Activated CD4-positive, alpha-beta T cell treated with anti-CD3 and anti-CD28 coated beads, Interleukin-2, amount 50 U/mL, for 48 hours (primary cell): ENCODE data around the gene ACVR1.
"Not testable (repeated sequence)": the region's sequence is repeated elsewhere in the genome, so short reads cannot be mapped to it uniquely, and the experiment has no call there.

Experiments used
- DNase-seq, 2 experiments: peaks; one replicate each; pipeline ENCODE4 v3.0.0-alpha.2; 2020

ACVR1 gene

DNA sequence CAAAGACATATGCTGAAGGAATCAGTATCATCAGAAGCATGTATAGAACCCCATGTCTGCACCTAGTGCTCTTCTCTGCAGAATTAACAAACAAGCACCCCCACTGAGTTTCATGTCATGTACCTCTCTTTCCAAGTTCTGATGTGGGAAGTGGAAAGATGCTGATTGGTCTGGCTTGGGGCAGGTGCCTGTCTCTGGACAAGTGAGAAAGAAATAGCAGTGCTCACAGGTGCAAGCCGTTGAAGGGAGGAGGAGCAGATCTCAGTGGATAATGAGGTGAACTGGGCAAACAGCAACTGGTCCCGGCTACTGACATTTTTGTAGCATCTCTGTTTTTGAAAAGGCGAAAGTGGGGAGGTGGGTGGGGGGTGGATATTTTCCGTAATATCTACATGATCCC is 17.5 kb upstream of the ACVR1 start:
- no peak for DNase-seq

DNA sequence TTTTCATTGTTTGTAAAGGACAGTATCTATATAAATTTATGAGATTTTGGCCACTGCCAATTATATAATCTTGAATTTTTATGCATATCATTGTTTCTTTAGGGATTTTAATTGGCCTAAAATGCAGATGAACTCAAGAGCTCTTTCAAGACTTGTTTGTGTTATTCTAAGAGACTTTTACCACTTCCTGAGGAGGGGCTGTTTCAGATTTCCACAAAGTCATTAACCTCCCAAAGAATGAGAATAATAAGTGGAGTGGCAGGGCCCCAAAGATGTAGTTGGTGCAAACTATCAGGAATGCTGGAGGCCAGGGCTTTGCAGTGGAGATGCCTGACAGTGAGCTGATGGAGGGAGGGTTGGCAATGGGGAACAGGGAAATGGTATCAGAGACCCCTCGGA is 15.5 kb upstream of the ACVR1 start:
- DNase-seq, result no peak

DNA sequence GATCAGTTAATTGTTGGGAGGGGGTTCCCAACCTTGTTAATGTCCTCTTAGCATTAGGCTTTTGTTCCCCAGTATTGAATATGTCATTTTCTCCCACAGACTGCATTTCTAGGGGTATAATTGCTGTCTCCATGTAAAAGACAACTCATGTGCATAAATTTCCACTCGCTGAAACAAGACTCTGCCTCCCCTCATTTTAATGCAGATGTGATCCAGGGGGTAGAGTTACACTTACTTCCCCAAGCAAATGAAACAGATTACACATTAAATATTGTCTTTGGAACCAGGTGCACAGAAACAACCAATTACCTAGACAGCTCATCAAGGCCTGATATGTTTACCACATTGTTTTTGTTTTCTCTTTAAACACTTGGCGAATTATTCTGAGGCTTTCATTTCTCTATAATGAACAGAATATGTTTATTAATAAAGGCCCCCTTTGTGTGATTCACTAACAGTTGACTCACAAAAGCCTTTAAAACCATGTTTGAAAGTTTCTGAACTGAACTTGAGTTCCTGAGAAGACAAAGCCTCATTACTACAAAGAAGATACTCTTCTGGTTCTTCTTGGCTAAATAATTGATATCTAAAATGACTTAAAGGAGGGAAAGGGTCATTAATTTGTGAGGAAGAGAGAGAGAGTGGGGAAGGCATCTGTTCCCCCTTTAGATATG is 15.0 kb upstream of the ACVR1 start:
- no peak for DNase-seq

DNA sequence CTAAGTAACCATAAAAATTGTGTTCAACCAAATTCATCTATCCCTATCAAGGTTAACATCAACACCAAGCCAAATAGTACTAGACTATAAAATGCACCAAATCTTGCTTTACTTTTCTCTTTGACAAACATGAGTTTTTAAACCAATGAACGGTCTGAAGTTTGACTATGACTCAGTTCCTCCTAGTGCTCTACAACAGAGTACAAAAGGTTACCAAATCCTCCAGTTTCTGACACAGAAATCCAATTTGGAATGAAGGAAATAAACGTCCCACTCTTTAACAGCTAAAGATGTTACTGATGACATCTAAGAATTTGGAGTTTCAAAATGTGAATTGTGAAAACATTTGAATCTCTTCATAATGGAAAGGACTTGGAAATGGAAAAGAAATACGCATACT is 11.8 kb upstream of the ACVR1 start:
- DNase-seq, result no peak

DNA sequence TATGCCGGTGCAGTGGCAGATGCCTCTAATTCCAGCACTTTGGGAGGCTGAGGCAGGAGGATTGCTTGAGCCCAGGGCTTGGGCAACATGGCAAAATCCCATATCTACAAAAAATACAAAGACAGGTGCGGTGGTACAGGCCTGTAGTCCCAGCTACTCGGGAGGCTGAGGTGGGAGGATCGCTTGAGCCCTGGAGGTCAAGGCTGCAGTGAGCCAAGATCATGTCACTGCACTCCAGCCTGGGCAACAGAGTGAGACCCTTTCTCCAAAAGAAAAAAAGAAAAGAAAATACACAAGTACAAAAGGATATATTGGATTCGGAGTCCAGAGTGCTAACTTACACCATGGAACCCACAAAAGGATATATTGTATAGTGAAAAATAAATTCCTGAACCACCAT is 8.4 kb upstream of the ACVR1 start:
- not testable (repeated sequence) for DNase-seq

DNA sequence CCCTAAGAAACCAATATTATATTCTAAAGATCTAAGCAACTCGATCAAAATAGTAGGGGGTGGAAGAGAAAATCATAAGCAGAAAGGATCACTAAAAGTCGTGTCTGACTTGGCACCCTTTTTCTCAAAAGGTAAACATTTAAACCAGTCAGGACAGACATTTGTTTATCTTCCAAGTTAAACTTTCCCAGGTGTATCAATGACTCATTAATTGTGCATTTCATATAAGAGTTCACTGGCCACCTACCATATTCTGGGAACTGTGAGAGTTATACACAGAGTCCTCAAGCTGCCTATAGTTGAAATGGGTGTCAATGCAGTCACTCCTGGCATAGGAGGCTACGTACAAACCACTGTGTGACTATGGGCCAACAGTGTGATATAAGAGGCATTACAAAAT is 4.8 kb upstream of the ACVR1 start:
- no peak for DNase-seq

DNA sequence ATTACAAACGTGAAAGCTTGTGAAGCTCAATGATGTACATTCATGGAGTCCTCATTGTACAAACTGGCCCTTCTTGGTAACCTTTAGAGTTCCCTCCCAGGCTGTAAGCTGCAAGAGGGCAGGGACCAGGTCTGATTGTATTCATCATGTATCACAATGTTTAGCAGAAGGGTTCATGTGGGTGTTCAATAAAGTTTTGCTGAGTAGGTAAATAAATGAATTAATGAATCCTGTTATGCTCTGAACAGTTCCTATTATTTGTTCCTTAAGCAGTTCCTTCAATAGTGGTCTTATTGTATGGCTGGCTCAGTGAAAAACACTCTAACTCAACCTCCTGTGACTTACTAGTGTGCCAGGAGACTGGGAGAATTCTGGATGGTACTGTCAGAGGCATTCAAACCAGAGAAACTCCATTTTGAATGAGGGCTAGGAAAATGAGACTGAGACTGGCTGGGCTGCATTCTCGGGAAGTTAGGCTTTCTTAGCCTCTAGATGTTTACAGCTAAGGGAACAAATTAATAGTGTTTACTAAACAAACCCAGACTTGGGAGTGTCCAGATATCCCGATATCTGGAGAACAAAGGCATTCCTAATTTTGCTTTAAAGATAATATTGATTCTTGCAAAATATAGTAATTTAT is 1.8 kb upstream of the ACVR1 start:
- DNase-seq, result no peak

DNA sequence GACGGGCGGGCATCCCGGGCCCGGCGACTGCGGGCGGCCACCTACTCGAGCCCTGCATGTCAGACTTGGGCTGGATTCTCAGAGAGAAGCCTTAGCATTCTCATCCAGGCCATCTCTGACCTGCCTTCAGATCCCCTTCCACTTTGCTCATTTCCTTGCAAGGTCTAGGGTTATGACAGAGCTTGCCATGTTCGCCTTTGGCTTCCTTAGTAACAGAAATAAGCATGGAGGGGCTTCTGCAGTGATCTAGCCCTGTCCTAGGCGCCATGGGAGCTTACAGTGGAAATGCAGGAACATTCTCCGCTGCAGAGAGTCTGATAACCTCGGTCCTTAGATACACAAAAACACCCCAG is 632 bp upstream of the ACVR1 start:
- no peak for DNase-seq

DNA sequence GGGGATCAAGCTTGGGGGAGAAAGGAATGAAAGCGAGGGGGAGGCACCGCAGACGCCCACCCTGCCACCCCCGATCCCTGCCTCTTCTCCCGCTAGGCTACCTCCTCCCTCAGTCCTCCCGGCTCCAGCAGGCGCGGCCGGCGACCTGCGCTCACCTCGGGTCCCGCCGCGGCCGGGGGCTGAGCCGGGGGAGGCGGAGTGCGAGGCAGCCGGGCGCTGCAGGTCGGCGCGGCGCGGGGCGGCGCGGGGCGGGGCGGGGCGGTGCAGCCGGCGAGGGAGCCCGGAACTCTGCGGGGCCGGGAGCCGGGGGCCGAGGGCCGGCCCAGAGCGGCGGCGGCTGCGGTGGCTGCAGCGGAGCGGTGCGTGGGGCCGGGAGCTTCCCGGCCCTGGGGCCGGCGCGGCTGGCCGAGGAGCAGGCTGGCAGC is 477 bp downstream of the ACVR1 start:
- DNase-seq, result peak in 1 of 2 experiments; percentile 64

DNA sequence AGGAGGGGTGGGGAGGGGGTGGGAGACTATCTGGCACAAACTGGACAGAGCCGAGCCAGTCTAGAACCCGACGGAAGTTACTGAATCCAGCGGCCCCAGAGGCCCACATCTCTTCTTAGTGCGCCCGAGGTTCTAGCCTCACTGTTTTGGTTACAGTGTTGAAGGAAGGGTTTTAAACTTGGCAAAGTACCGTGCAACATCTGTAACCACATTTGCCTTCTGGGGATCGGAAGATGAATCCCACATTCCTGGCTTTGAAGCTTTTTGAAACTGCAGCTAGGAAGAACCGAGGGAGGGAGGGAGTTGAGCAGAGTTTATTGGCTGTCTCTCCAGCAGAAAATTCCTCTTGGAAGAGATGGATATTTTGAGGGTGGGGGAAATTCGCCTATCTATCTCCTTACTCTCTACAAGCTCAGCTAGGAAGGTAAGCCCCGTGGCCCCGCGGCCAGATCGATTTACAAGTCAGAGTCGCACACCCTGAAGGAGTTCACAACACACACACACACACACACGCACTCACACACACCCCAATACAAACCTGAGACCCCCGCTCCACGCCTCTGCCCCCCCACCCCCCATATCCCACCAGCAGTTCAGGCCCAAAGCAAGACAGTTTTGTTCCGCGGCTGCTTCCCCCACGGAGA is 1.0 kb downstream of the ACVR1 start:
- peak; percentile 23 to 34 for DNase-seq

DNA sequence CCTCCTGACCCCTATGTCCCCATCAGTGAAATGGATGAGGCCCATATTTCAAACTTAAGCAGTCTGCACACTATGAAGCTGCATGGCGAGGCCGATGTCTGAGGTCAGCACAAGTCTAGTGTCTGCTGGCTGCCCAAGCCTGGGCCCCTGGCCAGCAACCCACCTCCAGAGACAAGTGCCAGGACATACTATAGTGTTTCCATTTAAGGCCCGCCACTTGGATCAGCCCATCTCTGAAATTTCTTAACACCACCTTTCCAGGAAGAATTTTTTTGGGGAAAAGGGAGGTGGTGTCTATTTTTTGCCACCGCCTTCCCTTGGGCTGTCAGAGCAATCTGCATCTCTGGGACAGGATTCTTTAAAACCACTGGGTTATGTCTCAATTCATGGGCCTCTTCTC is 1.8 kb downstream of the ACVR1 start:
- DNase-seq, result no peak

DNA sequence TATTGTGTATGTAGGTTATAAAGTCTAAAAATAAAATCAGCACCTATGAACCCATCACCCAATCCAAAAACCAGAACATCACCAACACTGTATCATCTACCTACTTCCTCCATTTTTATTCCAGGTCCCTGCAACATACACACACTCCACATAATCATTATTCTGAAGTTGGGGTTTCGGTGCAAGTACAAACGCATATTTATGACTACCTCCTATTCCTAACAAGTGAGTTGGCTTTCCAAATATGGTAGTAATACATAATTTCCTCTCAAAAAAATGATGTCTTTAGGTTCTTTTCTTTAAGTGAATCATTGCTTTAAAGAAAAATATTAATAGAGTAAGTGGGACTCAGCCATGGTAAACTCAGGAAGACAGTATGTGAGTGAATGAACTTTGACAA is 3.3 kb downstream of the ACVR1 start:
- DNase-seq, result no peak

DNA sequence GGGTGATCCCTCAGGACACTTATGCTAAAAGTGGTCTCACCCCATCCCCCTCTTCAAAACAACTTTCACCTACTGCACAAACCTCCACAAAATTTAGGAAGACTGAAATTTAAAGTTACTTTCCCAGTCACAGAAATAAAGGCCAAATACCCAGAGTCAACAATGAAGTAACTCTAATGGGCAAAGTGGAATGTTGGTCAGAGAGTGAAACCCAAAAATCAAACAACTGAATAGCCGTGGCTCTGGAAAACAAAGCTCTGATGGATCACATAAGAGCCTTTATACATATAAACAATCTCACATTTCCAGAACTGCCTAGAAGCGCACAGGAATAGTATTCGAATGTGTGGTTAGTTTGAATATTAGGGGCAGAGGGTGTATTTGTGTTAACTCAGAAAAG is 4.7 kb downstream of the ACVR1 start:
- no peak for DNase-seq

DNA sequence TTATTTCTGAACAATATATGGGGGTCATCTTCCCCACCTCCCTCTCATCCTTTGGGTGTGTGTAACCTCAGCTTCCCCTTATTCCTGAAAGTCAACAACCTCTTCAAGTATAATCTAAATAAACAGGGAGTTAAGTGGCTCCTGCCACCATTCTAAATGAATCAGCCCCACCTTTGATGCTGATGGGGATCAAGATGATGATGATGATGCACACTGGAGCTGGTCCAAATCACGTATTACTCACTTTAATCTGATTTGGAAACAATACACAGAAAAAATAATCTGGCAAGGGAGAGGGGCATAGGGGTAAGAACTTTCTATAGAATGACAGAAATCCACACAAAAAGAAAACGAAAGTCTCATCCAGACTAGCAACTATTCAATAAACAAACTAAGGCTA is 7.1 kb downstream of the ACVR1 start:
- DNase-seq, result no peak

DNA sequence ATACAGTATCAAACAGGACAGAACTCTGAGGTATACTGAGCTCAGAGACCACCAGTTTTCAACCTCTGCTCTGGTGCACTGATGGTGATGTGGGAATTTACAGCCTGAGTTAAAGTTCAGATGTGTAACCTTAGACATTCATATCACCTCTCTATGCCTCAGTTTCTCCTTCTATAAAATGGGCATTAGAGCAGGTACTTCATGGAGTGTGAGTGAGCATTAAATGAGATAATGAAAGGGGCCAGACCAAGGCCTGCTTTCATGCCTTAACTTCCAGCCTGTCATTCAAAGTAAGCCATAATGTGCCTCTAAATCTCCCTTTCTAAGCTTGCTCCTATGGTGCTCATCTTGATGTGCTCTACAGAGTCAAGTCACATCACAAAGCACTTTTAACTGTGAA is 8.4 kb downstream of the ACVR1 start:
- DNase-seq, result no peak

DNA sequence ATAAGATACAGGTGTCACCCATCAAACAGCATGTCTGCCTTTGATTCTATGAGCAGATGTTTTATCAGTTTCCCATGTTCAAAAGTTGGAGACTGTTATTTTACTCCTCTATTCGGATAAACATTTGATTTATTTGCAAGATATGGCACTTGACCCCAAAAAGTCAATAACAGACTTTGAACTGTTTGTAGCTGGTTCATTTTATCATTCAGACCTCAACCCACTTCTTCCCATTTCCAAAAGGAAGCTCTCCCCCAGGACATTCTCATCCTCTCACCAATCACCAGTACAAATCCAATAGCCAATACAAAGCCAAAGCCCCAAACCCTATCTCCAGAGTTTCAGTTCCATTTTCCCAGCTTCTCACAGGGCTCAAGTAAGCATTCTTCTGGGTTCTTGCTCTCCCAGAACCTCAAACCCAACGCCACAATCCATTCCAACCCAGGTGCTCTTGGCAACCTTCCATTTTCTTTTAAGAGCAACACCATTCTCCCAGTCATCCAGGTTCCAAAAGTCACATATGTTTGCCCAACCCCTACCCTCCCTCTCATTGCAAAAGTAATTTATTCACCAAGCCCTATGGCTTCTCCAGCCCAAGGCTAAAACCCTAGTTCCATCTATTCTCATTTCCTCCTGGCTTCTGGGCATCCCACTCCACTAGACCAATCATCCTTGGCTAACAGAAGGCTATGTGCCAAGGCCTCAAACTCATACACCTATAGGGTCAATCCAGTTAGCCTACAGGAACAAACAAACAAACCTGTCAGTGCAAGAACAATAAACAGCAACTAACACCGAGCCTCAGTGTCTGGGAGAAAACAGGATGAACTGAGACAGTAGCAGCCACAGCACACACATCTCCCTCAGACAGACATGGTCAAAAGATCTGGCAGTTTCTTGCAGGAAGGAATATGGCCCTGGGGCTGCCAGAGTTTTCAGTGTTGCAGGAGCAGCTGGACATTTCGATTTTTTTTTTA is 9.2 kb downstream of the ACVR1 start:
- no peak for DNase-seq

DNA sequence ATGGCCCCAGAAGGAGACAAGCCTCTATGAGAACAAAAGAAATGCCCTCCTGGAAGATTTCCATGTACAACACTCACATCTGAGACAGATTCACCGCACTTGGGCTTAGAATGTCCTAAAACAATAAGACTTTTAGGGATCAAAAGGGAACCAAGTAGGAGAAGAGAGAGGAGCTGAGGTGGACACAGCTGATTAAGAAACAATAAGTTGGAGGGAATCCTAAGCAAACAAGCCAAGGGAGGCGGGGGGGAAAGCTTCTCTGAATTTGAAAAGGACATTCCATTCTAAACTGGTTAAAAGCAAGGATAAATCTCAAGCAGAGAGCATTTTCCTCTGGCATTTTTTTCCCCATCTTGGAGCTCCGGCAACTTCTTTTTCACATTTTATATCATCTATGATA is 9.9 kb downstream of the ACVR1 start:
- DNase-seq, result no peak

DNA sequence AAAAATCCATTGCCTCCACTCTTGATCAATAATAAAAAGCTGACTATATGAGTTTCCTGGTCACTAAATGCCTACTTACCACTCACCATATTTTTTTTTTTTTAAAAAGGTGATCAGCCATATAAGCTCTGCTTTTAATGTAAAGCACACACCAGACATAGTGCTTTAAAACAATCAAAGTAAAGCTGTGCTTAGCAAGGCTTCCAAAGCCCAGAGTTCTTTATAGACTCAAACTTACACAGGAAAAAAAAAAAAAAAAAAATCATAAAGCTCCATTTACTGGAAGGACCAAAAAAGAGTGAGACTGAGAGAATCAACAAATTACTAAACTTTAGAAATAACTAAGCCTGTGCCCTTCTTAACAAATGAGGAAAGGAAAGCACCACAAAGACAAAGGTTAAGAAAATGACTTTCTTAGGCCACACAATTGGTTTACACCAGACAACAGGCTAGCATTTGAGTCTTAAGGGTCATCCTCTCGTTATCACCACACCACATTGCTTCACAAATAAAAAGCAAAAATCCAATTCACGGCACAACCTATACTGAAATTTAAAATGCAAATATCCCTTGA is 11.2 kb downstream of the ACVR1 start:
- no peak for DNase-seq

DNA sequence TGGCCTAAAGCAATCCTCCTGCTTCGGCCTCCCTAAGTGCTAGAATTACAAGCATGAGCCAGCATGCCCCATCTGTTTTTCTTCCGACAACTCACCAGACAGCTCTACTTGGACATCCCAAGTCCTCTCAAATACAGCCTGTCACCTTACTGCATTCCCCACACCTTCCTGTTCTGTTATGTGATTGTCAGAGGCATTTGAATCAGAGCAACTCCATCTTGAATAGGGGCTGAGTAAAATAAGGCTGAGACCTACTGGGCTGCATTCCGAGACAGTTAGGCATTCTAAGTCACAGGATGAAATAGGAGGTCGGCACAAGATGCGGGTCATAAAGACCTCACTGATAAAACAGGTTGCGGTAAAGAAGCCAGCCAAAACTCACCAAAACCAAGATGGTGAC is 17.3 kb downstream of the ACVR1 start:
- no peak for DNase-seq

DNA sequence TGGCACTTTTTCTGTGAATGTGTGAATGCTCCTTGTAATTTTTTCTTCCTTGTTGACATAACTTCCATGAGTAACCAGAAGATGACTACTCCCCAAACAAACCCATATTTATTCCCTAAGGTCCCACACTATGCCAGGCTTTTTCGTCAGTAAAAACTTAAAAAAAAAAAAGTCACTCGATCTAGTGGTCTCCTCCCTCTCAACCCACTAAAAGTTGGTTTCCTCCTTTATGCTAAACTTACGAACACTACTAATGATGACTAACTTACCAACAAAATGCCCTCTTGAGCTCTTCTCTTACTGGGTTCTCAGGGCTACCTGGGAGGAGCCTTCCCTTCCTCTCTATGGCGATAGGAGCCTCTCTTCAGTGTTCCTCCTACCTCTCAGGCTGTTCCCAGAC is 18.2 kb downstream of the ACVR1 start:
- DNase-seq, result no peak

DNA sequence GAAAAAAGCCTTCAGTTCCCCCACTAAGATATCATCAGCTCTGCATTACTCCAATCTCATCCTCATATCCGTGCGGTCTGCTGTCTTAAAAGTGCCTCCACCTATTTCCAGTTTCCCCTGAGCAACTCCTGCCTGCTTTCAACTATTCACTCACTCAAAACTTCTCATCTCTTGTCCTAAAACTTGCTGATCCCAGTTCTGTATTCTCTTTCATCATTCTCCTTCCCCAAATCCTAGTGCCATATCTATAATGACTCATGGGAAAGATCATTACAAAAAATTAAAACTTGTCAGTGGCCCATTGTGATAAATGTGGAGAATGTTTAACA is 20.0 kb downstream of the ACVR1 start:
- DNase-seq, result no peak

DNA sequence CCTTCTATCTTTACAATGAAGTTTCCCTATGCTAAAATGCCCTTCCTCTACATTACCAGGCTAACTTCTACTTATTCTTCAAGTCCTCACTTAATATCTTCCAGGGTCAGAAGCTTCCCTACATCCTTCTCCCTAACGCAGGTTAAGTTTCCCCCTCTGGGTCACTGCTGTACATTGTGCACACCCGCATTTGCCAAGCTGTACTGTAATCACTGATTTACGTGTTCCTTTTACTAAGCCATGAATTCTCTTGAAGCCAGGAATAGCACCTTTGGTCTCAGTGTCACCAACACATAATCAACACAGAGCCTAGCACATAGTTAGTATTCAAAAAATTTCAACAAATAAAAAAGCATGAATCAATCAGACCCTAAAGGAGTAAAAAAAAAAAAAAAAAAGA is 22.3 kb downstream of the ACVR1 start:
- DNase-seq, result no peak

DNA sequence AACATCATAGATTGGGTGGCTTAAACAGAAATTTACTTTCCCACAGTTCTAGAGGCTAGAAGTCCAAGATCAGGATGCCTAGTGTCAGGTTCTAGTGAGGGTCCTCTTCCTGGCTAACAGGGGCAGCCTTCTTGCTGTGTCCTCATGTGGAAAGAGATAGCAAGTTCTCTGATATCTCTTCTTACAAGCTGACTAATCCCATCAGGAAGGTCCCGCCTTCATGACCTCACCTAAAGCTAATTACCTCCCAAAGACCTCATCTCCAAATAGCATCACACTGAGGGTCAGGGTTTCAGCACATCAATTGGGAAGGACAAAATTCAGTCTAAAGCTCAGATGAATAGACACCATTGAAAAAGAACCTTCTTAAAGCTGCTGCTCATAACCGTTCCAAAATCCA is 22.9 kb downstream of the ACVR1 start:
- DNase-seq, result no peak
